Stomach (tissue), 9 donors: Measurements from ENCODE around the gene IRAK1. TPM values are rescaled to one million over a fixed set of nuclear protein-coding genes. Genes with fewer than 3 reads are reported as not detected.

Source experiments
- DNase-seq, 2 donors: peaks; one replicate each; pipeline versions ENCODE4 v3.0.0 to v3.0.0-alpha.2; 2013 to 2019
- H3K27ac ChIP-seq, 5 donors: fragments of 200-600 bp in 4 of 5; sonication (generic) in 4 of 5; one replicate each; pipeline ENCODE4 v1.5.1; 2013 to 2019; ENCODE audit warnings: mild to moderate bottlenecking in 1 of 5, moderate library complexity in 1 of 5
- H3K27me3 ChIP-seq, 3 donors: fragments of 200-600 bp; sonication (generic); one replicate each; pipeline ENCODE4 v1.5.1; 2017 to 2019; ENCODE audit warnings: mixed run types in 1 of 3
- H3K36me3 ChIP-seq, 4 donors: fragments of 200-600 bp; sonication (generic); 1 replicate in 3 of 4; 2 replicates in 1 of 4; pipeline ENCODE4 v1.5.1; 2016 to 2019
- H3K4me1 ChIP-seq, 4 donors: fragments of 200-600 bp; sonication (generic); one replicate each; pipeline ENCODE4 v1.5.1; 2016 to 2019
- H3K4me3 ChIP-seq, 4 donors: fragments of 200-600 bp; sonication (generic) in 3 of 4; one replicate each; pipeline ENCODE4 v1.5.1; 2016 to 2019; ENCODE audit warnings: mild to moderate bottlenecking in 1 of 4
- H3K9me3 ChIP-seq, 4 donors: fragments of 200-600 bp; sonication (generic); one replicate each; pipeline ENCODE4 v1.5.1; 2016 to 2019
- CTCF ChIP-seq, 7 experiments: fragments of 450-650 bp in 4 of 7; fragments of 200-600 bp in 3 of 7; sonication (generic) in 3 of 7; IDR thresholded peaks; one replicate each; pipeline ENCODE4 v1.5.1; 2016 to 2019; ENCODE audit warnings: antibody characterized with exemption in 7 of 7, control low read depth in 2 of 7, mild to moderate bottlenecking in 1 of 7
- EP300 ChIP-seq: sonication (generic); formaldehyde crosslinking; IDR thresholded peaks from one replicate; pipeline ENCODE4 v1.6.1; 2017; ENCODE audit warnings: antibody characterized with exemption
- POLR2A ChIP-seq, 4 donors: fragments of 450-650 bp; IDR thresholded peaks; one replicate each; pipeline ENCODE4 v1.6.1; 2016; ENCODE audit warnings: antibody characterized with exemption in 4 of 4, control low read depth in 2 of 4, mild to moderate bottlenecking in 1 of 4, moderate library complexity in 1 of 4
- POLR2AphosphoS5 ChIP-seq, 3 donors: sonication (generic); formaldehyde crosslinking; IDR thresholded peaks; one replicate each; pipeline ENCODE4 v1.6.1; 2016; ENCODE audit warnings: antibody characterized with exemption in 3 of 3
- WGBS, 5 donors: extraction: QIAGEN DNeasy Blood & Tissue Kit in 3 of 5; methylation state at CpG; one replicate each; pipeline versions ENCODE4 v1.1.5 to v1.1.7; 2013 to 2018; 5-methylcytosine and 5-hydroxymethylcytosine counted together
- intact Hi-C: fragments of 100-400 bp; cut with DNase I; formaldehyde crosslinking; loops from one replicate; pipeline ENCODE4 v1.15.1; 2023; ENCODE audit warnings: low total_unique reads
- polyA plus RNA-seq, 3 donors: library from polyadenylated mRNA; stranded (reverse); fragments of 200-250 nt; gene quantifications; one replicate each; pipeline ENCODE4 v1.2.3, GENCODE V29; 2013
- total RNA-seq, 5 donors: library from RNA; depleted of rRNA; stranded (reverse); fragments of >200 nt; gene quantifications; one replicate each; pipeline versions ENCODE4 v1.1.0 to v1.2.3, GENCODE V29; 2014 to 2016
- donor health status: healthy with polysubstance abuse.
- donor health status: Bipolar disorder and iron deficiency.
- donor health status: healthy.

The IRAK1 gene
- total and polyA plus RNA-seq, 8 donors, result 25.5 to 211 (median 66.9) TPM

GRCh38 chrX:154027986-154028385, 8.3 kb upstream of the IRAK1 start:
- Histone ChIP-seq H3K36me3 (peaks cover 9 to 53% (median 46%) of the 10 kb centered on the region in 4 donors), H3K27ac (no peak overlapping the region), H3K9me3 (no peaks in the 10 kb centered on the region), H3K4me3 (no peak overlapping the region), H3K27me3 (peaks cover 0 to 5% (median 0%) of the 10 kb centered on the region in 3 donors), H3K4me1 (peaks cover 0 to 31% (median 15%) of the 10 kb centered on the region in 4 donors)
- WGBS, 5 donors, result 36 to 90% (median 68%) methylated on average over 1 of the region's 1 CpG
- no peak for TF ChIP-seq CTCF (IDR thresholded peaks at IDR 0.05)
- TF ChIP-seq POLR2AphosphoS5 (IDR thresholded peaks at IDR 0.05), result no peak
- TF ChIP-seq POLR2A (IDR thresholded peaks at IDR 0.05), result no peak
- TF ChIP-seq EP300, result no peak
- intact Hi-C loops, result no loop called here
- no peak for DNase-seq

- DNase-seq, result no peak
- intact Hi-C loops, result no loop called here
- Histone ChIP-seq H3K36me3 (peaks cover 9 to 51% (median 43%) of the 10 kb centered on the region in 4 donors), H3K4me3 (no peak overlapping the region), H3K4me1 (peaks cover 0 to 33% (median 13%) of the 10 kb centered on the region in 4 donors), H3K9me3 (no peaks in the 10 kb centered on the region), H3K27ac (no peak overlapping the region), H3K27me3 (peaks cover 0 to 5% (median 0%) of the 10 kb centered on the region in 3 donors)
- TF ChIP-seq EP300 (no peak), POLR2AphosphoS5 (IDR thresholded peaks at IDR 0.05) (no peak), CTCF (IDR thresholded peaks at IDR 0.05) (no peak), POLR2A (IDR thresholded peaks at IDR 0.05) (no peak)
- 77 to 85% (median 79%) methylated on average over 5 to 6 of the region's 6 CpGs for WGBS, 5 donors
Measured at GRCh38 chrX:154027022-154027402, 7.3 kb upstream of the IRAK1 start.

GRCh38 chrX:154026136-154027021, 6.7 kb upstream of the IRAK1 start:
- no peak for DNase-seq
- Histone ChIP-seq H3K4me1 (peaks cover 0 to 37% (median 13%) of the 10 kb centered on the region in 4 donors), H3K27ac (no peak overlapping the region), H3K9me3 (no peaks in the 10 kb centered on the region), H3K4me3 (no peak overlapping the region), H3K36me3 (peaks cover 4 to 44% (median 37%) of the 10 kb centered on the region in 4 donors), H3K27me3 (peaks cover 0 to 5% (median 0%) of the 10 kb centered on the region in 3 donors)
- WGBS, 5 donors, result 84 to 97% (median 88%) methylated on average over 9 to 21 of the region's 21 CpGs
- no peak for TF ChIP-seq POLR2AphosphoS5 (IDR thresholded peaks at IDR 0.05)
- no peak for TF ChIP-seq CTCF (IDR thresholded peaks at IDR 0.05)
- TF ChIP-seq EP300, result no peak
- TF ChIP-seq POLR2A (IDR thresholded peaks at IDR 0.05), result no peak
- intact Hi-C loops, result no loop called here

- H3K27me3 ChIP-seq, result peaks cover 0 to 5% (median 0%) of the 10 kb centered on the region in 3 donors
- no peak overlapping the region for H3K27ac ChIP-seq
- TF ChIP-seq POLR2A (IDR thresholded peaks at IDR 0.05) (no peak), CTCF (IDR thresholded peaks at IDR 0.05) (no peak), EP300 (no peak), POLR2AphosphoS5 (IDR thresholded peaks at IDR 0.05) (no peak)
- 67 to 83% (median 72%) methylated on average over 6 to 8 of the region's 8 CpGs for WGBS, 5 donors
- H3K36me3 ChIP-seq, result peaks cover 1 to 33% (median 25%) of the 10 kb centered on the region in 4 donors
- H3K9me3 ChIP-seq, result no peaks in the 10 kb centered on the region
- H3K4me3 ChIP-seq, result no peak overlapping the region
- H3K4me1 ChIP-seq, result peaks cover 0 to 48% (median 24%) of the 10 kb centered on the region in 4 donors
- DNase-seq, result no peak
- intact Hi-C loops, result no loop called here
Measured at GRCh38 chrX:154025230-154025629, 5.5 kb upstream of the IRAK1 start.
